Measurements from ENCODE around the gene RGS19.

The RGS19 gene

GRCh38 chr20:64052326-64052722, 27.0 kb downstream of the RGS19 start:
- Histone ChIP-seq H3K4me3 (no peak overlapping the region), H3K27ac (peak overlapping the region in 1 of 2 donors; percentile 79)
- DNase-seq (ENCODE audit: low spot score) = no peak
- no peak for TF ChIP-seq CTCF (IDR thresholded peaks at IDR 0.05)

- no peak for DNase-seq (ENCODE audit: low spot score)
- no peak for TF ChIP-seq CTCF (IDR thresholded peaks at IDR 0.05)
- H3K4me3 ChIP-seq = peak overlapping the region; percentile 69
- peak overlapping the region; percentile 52 to 79 for H3K27ac ChIP-seq
Measured at GRCh38 chr20:64051561-64052325, 27.6 kb downstream of the RGS19 start.

GRCh38 chr20:64051033-64051452, 28.3 kb downstream of the RGS19 start:
- DNase-seq (ENCODE audit: low spot score) = no peak
- peak overlapping the region; percentile 69 for H3K4me3 ChIP-seq
- H3K27ac ChIP-seq = peak overlapping the region; percentile 52 to 79
- TF ChIP-seq CTCF (IDR thresholded peaks at IDR 0.05) = no peak

- H3K27ac ChIP-seq = peak overlapping the region in 1 of 2 donors; percentile 79
- TF ChIP-seq CTCF (IDR thresholded peaks at IDR 0.05) = no peak
- DNase-seq (ENCODE audit: low spot score) = no peak
- peak overlapping the region; percentile 69 for H3K4me3 ChIP-seq
Measured at GRCh38 chr20:64050261-64051032, 28.9 kb downstream of the RGS19 start.

GRCh38 chr20:64049878-64050260, 29.4 kb downstream of the RGS19 start:
- TF ChIP-seq CTCF (IDR thresholded peaks at IDR 0.05) = no peak
- peak overlapping the region in 1 of 2 donors; percentile 79 for H3K27ac ChIP-seq
- no peak for DNase-seq (ENCODE audit: low spot score)
- peak overlapping the region; percentile 69 for H3K4me3 ChIP-seq

- DNase-seq (ENCODE audit: low spot score) = no peak
- peak within 1 kb of the TSS in 1 of 2 donors; percentile 79 for H3K27ac ChIP-seq
- TF ChIP-seq CTCF (IDR thresholded peaks at IDR 0.05) = no peak
- peak within 1 kb of the TSS; percentile 69 for H3K4me3 ChIP-seq
Measured at GRCh38 chr20:64049060-64049877, 30.0 kb downstream of the RGS19 start, which contains the start of gene SOX18. Gene SOX18 (minus strand): TSS chr20:64049639. CDS start chr20:64049516, 123 bp downstream.
